ENCODE results near the gene NR2C2AP. TPM values are rescaled to one million over a fixed set of nuclear protein-coding genes. Genes with fewer than 3 reads are reported as not detected.

The NR2C2AP gene
- total and polyA plus RNA-seq, 2 of the 13 experiments (the other 11 are each of a cell fraction or from before 2014, with no cell fraction given): 12.2 to 26.8 TPM

GRCh38 chr19:19170053-19170872 lies 33.0 kb downstream of the NR2C2AP start, which contains the start of gene MEF2B (continued):
- TF ChIP-seq ZFP91 (CRISPR knock-in tag; IDR thresholded peaks at IDR 0.05; ENCODE audit: borderline replicate concordance) (peak; percentile 43; the same call in 1 of the 2 replicates), HNF1A (IDR thresholded peaks at IDR 0.05; ENCODE audit: low read depth) (no peak), HNF1A (CRISPR knock-in tag; IDR thresholded peaks at IDR 0.05; ENCODE audit: borderline replicate concordance) (no peak), RELA (CRISPR knock-in tag; IDR thresholded peaks at IDR 0.05) (no peak), FUBP1 (CRISPR knock-in tag; IDR thresholded peaks at IDR 0.05; ENCODE audit: borderline replicate concordance) (no peak), ZNF547 (CRISPR knock-in tag; IDR thresholded peaks at IDR 0.05) (peak; percentile 45; the same call in 1 of the 2 replicates), E2F1 (CRISPR knock-in tag; IDR thresholded peaks at IDR 0.05) (no peak), NFKB2 (CRISPR knock-in tag; IDR thresholded peaks at IDR 0.05; ENCODE audit: borderline replicate concordance) (no peak), ZNF724P (CRISPR knock-in tag; IDR thresholded peaks at IDR 0.05; ENCODE audit: borderline replicate concordance) (no peak), PBX3 (CRISPR knock-in tag; IDR thresholded peaks at IDR 0.05; ENCODE audit: borderline replicate concordance) (no peak), ZBTB25 (CRISPR knock-in tag; IDR thresholded peaks at IDR 0.05) (no peak), SNRNP70 (IDR thresholded peaks at IDR 0.05; ENCODE audit: low read depth, low read length) (no peak), POGZ (CRISPR knock-in tag; IDR thresholded peaks at IDR 0.05) (no peak), TIGD3 (CRISPR knock-in tag; IDR thresholded peaks at IDR 0.05; ENCODE audit: borderline replicate concordance) (no peak)

Data from HepG2 (cell line).